Activated CD8-positive, alpha-beta memory T cell treated with anti-CD3 and anti-CD28 coated beads for 48 hours (primary cell): ENCODE data around the gene PPP1R15B.

ENCODE experiments used
- DNase-seq, 3 experiments: peaks; one replicate each; pipeline ENCODE4 v3.0.0-alpha.2; 2020; ENCODE audit warnings: low read depth in 2 of 3, low spot score in 2 of 3

PPP1R15B gene

DNA sequence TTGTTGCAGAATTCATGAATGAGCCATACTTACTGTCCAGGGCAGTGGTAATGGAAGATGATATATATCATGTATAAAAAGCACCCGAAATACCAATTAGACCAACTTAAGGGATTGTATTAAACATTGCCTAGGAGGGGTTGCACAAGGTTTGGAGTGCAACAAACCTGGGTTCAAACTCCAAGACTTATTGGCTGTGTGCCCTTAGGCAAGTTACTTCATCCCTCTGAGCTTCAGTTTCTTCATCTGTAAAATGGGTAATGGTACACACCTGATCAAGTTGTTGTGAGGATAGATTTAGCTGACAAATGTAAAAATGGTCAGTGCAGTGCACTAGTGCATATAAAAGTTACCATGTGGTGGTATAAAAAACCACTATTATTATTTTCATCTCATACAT is 9.8 kb upstream of the PPP1R15B start:
- no peak for DNase-seq

DNA sequence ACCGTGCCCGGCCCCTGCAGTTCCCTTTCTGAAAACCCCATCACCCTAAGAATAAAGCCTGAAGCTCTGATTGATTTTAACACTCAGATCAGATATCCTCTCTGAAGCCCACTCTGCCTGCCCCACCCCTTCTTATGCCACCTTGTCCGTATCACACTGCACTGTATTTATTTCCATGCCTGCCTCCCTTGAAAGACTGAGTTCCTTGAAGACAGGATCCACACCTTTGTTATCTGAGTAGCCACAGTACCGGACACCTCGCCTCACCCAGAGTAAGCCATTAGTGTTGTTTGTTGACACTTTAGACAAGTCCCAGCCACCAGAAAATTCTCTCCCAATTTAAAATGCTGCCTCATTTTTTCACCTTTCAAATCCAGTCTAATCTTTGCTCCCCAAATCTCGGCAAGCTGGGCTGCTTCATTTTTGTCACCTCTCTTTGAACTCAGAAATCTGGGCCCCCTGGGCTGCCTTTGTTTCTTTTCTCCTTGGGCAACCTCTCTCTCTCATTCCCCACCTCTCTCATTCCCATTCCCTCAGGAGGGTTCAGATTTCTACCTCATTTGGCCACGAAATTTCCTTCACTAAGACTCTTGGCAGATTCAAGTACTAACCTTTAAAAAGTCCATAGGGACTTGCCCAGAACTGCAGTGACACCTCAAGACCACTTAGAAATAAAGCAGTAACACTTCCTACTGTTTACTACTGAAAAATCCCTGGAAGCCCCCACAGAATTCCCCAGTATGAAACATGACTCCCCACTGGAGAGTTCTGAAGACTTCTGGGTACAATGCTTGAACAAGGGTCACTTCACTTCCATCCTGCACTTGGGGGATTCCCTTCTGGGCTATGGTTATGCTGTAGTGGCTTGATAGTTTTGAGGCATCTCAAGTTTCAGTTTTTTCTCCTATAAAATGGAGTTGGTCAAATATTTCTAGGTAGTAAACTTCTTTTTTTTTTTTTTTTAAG is 8.7 kb upstream of the PPP1R15B start:
- DNase-seq, result no peak

DNA sequence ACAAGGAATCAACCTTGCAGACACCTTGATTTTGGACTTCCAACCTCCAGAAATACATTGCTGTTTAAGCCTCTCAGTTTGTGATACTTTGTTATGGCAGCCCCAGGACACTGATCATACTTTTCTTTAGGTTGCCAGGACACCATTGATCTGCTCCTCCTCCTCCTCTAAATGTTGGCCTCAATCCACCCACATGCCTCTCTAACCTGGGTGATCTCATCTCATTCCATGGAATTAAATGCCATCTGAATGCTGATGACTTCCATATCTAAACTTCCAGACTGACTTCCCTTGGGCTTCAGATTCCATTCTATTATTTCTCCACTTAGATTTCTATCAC is 7.4 kb upstream of the PPP1R15B start:
- DNase-seq, result no peak

DNA sequence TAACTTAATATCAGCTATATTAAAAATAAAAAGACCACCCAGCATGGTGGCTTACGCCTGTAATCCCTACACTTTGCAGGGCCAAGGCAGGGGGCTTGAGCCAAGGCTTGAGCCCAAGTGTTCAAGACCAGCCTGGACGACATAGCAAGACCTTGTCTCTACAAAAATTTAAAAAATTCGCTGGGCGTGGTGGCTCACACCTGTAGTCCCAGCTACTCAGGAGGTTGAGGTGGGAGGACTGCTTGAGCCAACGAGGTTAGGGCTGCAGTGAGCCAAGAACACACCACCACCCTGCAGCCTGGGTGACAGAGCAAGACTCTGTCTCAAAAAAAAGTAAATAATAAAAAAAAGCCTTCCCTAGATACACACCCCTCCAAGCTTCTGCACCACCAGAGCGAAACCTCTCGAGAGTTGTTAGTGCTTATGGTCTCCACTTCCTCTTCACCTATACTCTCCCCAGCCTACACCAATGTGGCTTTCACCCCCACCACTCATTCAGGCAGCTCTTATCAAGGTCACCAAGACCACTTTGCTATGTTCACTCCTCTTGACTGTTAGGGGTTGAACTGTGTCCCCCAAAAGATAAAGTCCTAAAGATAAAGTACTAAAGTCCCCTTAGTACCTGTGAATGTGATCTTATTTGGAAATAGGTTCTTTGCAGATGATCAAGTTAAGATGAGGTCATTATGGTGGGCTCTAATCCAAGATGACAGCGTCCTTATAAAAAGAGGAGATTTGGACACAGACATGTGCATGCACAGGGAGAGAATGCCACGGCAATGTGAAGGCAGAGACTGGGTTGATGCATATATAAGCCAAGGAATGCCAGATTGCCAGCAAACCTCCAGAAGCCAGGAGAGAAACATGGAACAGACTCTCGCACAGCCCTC is 6.8 kb upstream of the PPP1R15B start:
- DNase-seq, result no peak

DNA sequence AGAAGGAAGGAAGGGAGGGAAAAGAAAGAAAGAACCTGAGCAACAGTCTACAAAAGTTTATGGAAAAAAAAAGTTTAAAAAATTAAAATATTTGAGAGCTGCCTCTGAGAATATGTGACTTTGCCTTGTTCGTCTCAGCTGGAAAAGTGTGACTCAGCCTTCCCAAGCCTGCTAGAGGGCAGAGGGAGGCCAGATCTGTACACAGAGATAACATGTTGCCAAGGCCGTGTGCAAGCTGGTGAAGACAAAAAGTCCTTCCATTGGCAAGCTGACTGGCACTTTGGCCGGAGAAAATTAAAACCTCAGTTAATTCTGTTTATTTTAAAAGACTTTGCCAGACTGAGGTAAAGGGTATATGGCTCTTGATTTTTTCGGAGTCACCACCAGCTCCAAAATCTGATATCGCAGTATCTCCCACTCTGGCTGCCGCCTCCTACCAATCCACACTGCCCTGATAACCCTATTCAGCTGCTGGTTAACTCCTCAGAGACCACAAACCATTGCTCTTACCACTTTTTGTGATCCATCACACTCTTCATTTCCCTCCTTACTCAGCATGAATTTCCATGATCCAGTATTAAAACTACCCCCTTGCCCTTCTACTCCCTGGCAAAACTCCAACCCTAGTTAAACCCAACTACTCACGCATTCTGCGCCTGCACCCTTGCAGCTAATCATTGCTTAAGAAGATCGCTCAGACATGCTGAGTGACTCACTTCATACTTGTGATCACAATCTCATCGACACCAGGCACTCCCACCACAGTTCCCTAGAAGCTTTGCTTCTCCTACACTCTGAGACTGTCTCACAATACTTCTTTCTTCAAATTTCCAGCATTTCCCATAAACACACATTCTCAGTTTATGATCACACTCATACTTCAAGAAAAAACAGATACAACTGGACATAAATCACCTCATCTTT is 5.7 kb upstream of the PPP1R15B start:
- DNase-seq, result no peak

DNA sequence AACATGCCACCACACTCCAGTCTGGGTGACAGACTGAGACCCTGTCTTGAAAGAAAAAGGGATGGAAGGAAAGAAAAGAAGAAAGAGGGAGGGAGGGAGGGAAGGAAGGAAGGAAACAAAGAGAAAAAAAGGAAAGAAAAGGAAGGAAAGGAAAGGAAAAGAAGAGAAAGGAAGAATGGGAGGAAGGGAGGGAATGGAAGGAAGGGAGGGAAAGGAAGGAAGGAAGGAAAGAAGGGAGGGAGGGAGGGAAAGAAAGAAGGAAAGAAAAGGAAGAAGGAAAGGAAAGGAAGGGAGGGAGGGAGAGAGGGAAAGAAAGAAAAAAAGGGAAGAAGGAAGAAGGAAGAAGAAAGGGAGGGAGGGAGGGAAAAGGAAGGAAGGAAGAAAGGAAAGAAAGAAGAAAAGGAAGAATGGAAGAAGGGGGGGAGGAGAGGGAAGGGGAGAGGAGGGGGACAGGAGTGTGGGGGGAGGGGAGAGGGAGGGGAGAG is 5.0 kb upstream of the PPP1R15B start:
- no peak for DNase-seq

DNA sequence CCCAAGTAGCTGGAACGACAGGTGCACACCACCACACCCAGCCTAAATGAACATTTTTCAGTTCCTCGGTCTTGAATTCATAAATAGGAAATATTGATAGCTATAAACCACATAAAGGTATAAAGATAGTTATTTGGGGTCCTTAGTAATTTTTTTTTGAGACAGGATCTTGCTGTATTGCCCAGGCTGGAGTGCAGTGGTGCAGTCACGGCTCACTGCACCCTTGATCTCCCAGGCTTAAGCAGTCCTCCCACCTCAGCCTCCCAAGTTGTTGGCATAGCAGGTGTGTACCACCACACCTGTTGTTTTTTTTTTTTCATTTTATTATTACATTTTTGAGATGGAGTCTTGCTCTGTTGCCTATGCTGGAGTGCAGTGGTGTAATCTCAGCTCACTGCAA is 3.7 kb upstream of the PPP1R15B start:
- DNase-seq, result no peak

DNA sequence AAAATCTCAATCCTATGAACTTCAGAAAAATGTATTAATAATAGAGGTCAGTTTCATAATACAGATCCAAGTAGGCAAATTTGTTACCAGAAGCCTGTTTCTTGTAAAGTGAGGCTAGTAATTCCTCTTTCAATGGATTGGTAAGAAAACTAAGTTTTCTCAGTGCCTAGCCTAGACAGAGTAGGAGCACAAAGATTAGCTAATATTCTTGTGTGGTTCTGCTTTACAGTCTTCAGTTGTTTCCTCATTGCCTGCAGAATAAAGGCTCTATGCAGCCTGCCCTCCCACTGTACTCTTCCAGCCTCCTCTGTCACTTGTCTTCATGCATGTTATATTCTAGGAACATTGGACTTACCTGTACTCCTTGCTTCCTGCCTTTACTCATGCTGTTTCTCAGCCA is 2.4 kb upstream of the PPP1R15B start:
- no peak for DNase-seq

DNA sequence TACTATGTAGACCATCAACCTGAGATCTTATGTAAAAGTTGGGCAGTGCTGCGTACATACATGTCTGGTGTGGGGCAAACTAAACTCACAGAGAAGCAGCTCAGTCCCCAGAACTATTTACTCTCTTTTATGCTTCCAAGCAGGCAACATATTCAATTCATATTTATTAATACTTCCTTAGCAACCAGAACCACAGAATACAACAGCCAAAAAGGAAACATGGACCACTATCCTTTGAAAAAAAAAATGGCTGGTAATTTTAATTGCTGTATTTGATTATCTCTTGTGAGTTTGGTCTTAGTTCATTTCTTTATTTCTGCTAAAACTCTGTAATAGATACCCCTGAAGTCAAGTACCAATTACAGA is 1.5 kb upstream of the PPP1R15B start:
- no peak for DNase-seq

DNA sequence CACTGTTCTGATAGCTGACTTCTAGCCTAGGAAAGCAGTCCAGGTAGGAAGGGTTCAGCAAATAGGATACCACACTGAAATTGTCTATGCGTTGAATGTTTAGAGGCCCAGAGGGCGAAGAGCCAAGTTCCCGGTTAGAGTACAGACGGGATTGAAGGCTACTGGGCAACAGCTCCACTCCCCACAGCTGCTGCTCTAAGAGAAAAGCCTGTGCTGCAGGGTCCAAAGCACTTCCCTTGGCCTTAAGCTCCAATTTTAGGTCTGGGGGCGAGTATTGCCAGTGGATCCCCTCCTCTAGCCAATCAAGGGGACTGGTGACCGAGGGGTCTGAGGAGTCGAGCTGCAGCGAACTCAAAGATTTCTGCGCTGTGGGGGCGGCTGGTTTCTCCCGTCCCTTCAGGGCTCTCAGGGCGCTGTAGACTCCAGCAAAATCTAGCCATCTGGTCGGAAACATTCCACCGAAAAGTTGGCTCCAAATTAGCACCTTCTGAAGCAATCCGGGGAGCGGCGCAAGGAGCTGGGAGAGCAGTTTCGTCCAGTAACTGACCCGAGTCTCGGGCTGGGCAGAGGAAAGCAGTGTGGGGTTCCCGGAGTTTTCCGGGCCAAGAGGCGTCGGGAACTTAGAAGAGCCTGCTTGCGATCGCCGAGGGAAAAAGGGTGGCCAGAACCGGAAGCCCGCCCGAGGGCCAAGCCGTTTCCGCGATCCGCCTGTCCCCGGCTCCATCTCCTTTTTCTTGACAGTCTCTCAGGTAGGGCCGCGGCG is 748 bp downstream of the PPP1R15B start:
- no peak for DNase-seq

DNA sequence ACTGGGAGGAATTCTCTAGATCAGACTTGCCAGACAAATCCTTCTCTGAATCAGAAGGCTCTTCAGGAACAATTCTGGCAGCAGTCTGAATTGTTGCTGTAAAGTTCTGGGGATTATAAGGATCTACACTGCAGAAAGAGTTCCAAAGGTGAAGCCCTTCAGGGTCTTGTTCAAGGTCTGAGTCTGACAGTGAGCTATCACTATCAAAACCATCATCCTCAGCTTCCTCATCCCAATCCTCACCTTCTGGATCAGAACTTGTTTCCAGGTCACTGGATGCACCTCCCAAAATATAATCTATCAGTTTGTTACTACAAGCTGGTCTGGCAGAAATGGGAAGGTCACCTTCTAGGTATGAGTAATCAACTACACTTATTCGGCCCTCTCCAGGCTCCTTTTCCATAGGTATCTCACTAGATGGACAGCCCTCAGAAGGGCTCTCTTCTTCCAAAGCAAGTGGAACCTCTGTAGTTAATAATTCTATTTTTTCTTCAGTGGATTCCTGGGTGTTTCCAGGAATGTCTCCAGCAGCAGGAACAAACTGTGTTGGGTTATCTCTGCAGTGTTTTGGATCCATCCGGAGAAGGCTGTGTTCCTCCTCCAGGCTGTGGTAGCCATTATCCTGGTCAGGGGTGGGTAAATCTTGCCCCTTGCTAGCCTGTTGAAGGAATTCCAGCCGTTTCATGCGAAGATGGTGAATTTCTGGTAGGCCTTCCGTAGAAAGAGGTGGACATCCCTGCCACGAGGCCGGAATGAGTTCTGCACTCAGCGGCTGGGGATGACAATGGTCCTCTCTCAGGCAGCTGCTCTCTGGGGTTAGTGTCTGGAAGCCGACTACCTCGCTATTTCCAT is 1.6 kb downstream of the PPP1R15B start:
- DNase-seq, result no peak

DNA sequence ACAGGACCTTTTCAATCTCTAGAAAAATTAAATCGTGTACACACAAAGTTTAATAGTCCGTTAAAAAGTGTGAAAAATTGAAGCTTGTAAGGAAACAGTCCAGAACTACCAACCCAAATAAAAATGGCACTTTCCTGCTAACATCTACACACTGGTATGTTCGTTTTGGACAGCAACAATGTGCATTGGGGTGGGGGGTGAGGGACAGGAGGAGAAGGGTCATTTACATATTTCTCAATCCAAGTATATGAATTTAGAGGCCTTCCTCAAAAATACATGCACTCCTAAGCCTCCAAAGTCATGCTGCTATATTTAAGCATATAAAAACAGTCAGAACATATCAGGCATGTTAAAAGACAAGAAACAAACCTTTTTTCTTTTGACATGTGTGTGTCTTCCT is 2.5 kb downstream of the PPP1R15B start:
- DNase-seq, result no peak

DNA sequence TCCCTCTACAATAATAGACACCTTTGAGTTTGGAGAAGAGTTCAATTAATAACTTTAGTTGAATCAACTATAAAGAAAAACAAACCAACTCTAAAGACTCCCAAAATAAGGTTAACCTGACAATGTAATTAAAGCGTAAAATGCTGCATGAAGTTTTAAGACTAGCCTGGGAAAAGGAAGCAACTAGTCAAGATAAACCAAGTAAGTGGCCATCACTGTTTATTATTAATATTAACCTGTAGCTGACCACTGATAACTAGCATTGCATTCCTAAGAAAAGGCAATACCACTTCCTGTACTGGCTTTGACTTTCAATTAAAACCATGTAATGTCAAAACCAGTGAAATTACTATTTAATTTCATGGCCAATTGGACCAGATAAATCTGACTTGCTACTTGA is 3.0 kb downstream of the PPP1R15B start:
- DNase-seq, result no peak

DNA sequence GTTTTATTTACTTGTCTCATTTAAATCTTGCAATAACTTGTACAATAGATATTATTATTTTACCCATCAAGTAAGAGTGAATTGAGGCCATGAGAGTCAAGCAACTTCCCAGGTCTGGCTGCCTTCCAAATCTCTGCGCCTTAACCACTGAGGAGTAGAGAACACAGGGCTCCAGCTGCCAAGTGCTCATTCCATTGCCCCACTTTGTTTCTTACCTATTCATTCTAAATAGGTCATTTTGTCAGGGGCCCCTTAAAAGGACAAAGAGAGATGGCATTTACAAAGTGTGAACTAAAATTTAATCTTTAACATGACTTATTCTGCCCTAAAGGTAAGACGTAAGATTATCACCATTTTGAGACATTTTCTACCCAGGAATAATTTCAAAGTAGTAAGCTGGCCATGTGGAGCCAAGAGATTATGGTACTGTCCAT is 3.5 kb downstream of the PPP1R15B start:
- DNase-seq, result no peak

DNA sequence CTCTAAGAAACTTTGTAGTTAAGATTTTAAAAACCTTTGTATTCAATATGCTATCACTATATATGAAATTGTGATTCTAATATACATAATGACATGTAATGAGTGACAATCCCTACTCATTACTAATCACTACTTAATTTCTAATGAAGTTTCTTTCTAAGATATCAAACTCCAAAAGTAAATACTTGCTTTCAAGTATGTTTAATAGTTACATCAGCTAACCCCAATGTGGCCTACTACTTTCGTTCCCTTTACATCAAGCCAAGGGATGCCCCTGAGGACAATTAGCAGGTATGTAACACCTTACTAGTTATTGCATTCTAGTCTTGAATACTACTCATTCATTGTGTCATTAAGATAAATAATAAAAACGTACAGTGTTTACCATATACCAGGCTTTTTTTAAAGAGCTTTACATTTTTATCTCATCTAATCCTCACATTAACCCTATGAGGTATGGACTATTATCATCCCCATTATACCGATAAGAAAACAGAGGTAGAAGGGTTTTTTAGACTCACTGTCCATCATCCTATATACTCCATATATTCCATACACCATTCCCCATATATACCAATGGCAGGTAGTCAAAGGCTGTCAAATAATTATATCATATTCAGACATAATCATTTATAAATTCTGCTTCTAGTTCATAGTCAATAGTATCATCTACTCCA is 4.2 kb downstream of the PPP1R15B start:
- DNase-seq, result no peak

DNA sequence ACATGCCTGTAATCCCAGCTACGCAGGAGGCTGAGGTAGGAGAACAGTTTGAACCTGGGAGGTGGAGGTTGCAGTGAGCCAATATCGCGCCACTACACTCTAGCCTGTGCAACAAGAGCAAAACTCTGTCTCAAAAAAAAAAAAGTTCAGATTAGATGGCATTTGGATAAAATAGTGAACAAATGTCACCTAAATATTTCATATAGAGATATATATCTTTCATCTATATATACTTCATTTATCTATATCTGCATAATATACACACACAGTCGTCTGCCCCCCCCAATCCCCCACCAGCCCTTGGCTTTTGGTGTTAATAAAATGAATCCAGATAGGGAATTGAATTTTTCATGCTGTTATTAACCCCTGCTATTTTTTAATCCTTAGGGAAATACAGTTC is 5.0 kb downstream of the PPP1R15B start:
- no peak for DNase-seq

DNA sequence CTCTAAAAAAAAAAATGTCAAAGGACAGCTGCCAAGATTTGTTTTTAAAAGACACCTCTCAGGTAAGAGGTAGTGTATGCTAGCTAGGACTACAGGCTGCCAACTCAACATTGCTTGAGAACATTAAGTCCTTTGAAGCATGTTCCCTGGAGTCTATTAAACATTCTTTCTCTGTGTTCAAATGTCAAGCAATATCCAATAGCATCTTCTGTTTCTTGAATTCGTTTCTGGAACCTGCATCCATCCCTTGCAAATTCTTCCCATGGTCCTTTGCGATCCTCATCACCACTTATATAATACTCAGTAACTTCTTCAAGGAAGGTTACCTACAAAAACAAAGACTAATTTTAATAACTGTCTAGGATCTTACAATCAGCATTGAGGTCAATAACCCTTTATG is 5.6 kb downstream of the PPP1R15B start:
- no peak for DNase-seq

DNA sequence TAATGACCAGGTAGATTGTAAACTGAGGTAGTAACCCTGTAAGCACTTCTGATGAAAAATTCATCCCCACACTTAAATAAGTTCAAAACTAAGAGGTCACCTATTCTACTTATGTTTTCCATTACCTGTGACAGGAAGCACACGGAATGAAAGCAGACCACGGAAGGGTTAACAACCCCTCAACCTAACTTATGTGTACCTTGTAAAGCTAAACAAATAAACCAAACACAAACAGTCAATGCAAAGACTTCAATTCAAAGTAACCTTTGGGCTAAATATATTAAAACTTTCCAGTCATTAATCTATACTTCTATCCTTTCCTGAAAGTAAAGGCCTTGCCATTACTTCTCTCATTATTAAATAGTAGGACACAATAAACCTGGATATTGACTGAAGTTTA is 7.0 kb downstream of the PPP1R15B start:
- no peak for DNase-seq

DNA sequence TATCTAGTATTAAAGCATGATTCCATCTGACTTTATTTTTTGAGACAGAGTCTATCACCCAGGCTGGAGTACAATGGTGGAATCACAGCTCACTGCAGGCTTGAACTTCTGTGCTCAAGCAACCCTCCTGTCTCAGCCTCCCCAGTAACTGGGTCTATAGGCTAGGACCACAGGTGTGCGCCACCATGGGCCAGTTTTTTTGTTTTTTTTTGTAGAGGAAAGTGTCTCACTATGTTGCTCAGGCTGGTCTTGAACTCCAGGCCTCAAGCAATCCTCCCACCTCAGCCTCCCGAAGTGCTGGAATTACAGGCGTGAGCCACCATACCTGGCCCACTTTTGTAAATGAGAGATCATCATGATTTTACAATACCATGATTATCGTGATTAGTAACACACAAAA is 9.2 kb downstream of the PPP1R15B start:
- DNase-seq, result no peak
